ENCODE data around the gene HSPA2. TPM values are rescaled to one million over a fixed set of nuclear protein-coding genes. Genes with fewer than 3 reads are reported as not detected.

HSPA2 gene
- polyA plus RNA-seq, 1 donor from 2014 or later, result 0.25 TPM

DNA sequence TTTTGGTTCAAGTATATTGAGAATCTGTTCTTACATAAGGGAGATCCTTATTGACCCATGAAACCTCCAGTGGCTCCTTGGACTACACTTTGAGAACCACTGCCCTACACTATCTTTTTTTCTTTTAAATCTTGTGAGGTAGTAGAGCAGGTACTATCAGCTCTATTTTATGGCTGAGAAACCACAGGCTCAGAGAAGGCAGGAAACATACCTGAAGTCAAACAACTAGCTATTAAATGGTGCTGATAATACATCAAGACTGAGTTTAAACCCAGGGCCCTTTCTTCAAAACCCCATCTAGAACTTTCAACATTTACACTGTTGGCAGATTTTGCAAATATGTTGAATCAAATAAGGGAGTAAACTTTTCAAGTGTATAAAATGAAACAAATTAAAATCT, 43.8 kb upstream of the HSPA2 start:
- Histone ChIP-seq H3K36me3 (ENCODE audit: insufficient read depth, low read length) (no peaks in the 10 kb centered on the region), H3K4me2 (ENCODE audit: low read length) (no peak overlapping the region), H4K20me1 (ENCODE audit: insufficient read depth) (no peaks in the 10 kb centered on the region), H3K27me3 (ENCODE audit: insufficient read depth, low read depth, low read length) (no peaks in the 10 kb centered on the region), H3K9me3 (ENCODE audit: low read length) (no peaks in the 10 kb centered on the region), H3K9ac (ENCODE audit: low read length) (no peak overlapping the region), H3K79me2 (replicated peaks; ENCODE audit: insufficient read depth, low read length) (peaks cover 18% of the 10 kb centered on the region), H3K27ac (ENCODE audit: low read length) (no peak overlapping the region), H2AFZ (ENCODE audit: low read depth, low read length) (no peak overlapping the region), H3K9me2 (ENCODE audit: insufficient read depth, low read length) (no peaks in the 10 kb centered on the region), H3F3A (ENCODE audit: insufficient read depth, low read length, poor library complexity, severe bottlenecking) (no peaks in the 10 kb centered on the region), H3K4me3 (ENCODE audit: low read length) (no peak overlapping the region)
- TF ChIP-seq RAD21 (conservative IDR thresholded peaks at IDR 0.05), result no peak
- TF ChIP-seq, protein P1, sequence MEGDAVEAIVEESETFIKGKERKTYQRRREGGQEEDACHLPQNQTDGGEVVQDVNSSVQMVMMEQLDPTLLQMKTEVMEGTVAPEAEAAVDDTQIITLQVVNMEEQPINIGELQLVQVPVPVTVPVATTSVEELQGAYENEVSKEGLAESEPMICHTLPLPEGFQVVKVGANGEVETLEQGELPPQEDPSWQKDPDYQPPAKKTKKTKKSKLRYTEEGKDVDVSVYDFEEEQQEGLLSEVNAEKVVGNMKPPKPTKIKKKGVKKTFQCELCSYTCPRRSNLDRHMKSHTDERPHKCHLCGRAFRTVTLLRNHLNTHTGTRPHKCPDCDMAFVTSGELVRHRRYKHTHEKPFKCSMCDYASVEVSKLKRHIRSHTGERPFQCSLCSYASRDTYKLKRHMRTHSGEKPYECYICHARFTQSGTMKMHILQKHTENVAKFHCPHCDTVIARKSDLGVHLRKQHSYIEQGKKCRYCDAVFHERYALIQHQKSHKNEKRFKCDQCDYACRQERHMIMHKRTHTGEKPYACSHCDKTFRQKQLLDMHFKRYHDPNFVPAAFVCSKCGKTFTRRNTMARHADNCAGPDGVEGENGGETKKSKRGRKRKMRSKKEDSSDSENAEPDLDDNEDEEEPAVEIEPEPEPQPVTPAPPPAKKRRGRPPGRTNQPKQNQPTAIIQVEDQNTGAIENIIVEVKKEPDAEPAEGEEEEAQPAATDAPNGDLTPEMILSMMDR (IDR thresholded peaks at IDR 0.05; ENCODE audit: poor library complexity, severe bottlenecking), result no peak

DNA sequence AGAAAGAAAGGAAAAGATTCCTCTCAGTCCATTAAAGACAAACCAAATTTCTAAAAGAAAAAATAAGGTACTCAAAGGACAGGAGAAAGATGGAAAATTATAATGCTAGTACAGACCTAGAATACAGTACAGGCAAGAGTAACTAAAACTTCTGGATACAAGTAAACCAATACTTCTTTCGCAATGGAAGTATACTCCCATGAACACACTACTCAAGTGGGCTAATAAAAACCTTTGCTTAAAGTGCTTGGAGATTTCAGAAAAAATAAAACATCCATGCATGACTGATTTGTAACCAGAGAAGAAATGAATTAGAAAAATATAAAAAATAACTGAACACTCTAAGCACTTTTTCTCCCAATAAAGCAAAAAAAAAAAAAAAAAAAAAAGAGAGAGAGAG, 40.5 kb upstream of the HSPA2 start:
- Histone ChIP-seq H2AFZ (ENCODE audit: low read depth, low read length) (no peak overlapping the region), H3K9ac (ENCODE audit: low read length) (no peak overlapping the region), H3K9me2 (ENCODE audit: insufficient read depth, low read length) (no peaks in the 10 kb centered on the region), H3K36me3 (ENCODE audit: insufficient read depth, low read length) (no peaks in the 10 kb centered on the region), H3K4me2 (ENCODE audit: low read length) (no peak overlapping the region), H3F3A (ENCODE audit: insufficient read depth, low read length, poor library complexity, severe bottlenecking) (no peaks in the 10 kb centered on the region), H3K27me3 (ENCODE audit: insufficient read depth, low read depth, low read length) (no peaks in the 10 kb centered on the region), H3K9me3 (ENCODE audit: low read length) (no peaks in the 10 kb centered on the region), H3K4me3 (ENCODE audit: low read length) (no peak overlapping the region), H3K27ac (ENCODE audit: low read length) (no peak overlapping the region), H4K20me1 (ENCODE audit: insufficient read depth) (no peaks in the 10 kb centered on the region), H3K79me2 (replicated peaks; ENCODE audit: insufficient read depth, low read length) (peaks cover 26% of the 10 kb centered on the region)
- TF ChIP-seq MXI1 (conservative IDR thresholded peaks at IDR 0.05; ENCODE audit: poor library complexity, severe bottlenecking), result no peak
- TF ChIP-seq, protein P1 (IDR thresholded peaks at IDR 0.05; ENCODE audit: poor library complexity, severe bottlenecking), result no peak
- TF ChIP-seq REST (IDR thresholded peaks at IDR 0.05; ENCODE audit: borderline replicate concordance), result no peak
- TF ChIP-seq SMC3 (conservative IDR thresholded peaks at IDR 0.05; ENCODE audit: poor library complexity), result no peak
- no peak for TF ChIP-seq TAF1 (IDR thresholded peaks at IDR 0.05; ENCODE audit: low read depth)
- TF ChIP-seq POLR2AphosphoS5 (IDR thresholded peaks at IDR 0.05), result no peak
- no peak for TF ChIP-seq RAD21 (conservative IDR thresholded peaks at IDR 0.05)
- TF ChIP-seq EP300 (conservative IDR thresholded peaks at IDR 0.05; ENCODE audit: poor library complexity, severe bottlenecking), result no peak
- no peak for TF ChIP-seq EZH2 (IDR thresholded peaks at IDR 0.05; ENCODE audit: borderline replicate concordance, insufficient read depth, low read length, poor library complexity, severe bottlenecking)
